ENCODE results near the gene SYT4.
A peak's percentile ranks its signal among the peaks of the same experiment; 100 is the strongest.

SYT4 gene

GRCh38 chr18:43271593-43272432, 5.5 kb downstream of the SYT4 start:
- CTCF ChIA-PET = interaction anchor here (0.6 to 3.2 kb wide), 3 partner anchors 14 to 971 kb away, joined by 3 to 21 read pairs (median 4); no protein-coding TSS in a partner anchor
- peak; percentile 6 for DNase-seq (ENCODE audit: extremely low spot score)
- TF ChIP-seq ELF4 (IDR thresholded peaks at IDR 0.05) = no peak
- no peak for TF ChIP-seq BHLHE40 (IDR thresholded peaks at IDR 0.05; ENCODE audit: borderline replicate concordance)
- TF ChIP-seq PKNOX1 (IDR thresholded peaks at IDR 0.05) = no peak
- TF ChIP-seq FOXK2 (IDR thresholded peaks at IDR 0.05) = no peak
- TF ChIP-seq SP1 (IDR thresholded peaks at IDR 0.05) = no peak
- TF ChIP-seq LEF1 (IDR thresholded peaks at IDR 0.05; ENCODE audit: borderline replicate concordance) = no peak
- no peak for TF ChIP-seq CTBP1 (IDR thresholded peaks at IDR 0.05; ENCODE audit: borderline replicate concordance)
- no peak for TF ChIP-seq L3MBTL2 (conservative IDR thresholded peaks at IDR 0.05)
- no peak for TF ChIP-seq HDGF (IDR thresholded peaks at IDR 0.05; ENCODE audit: borderline replicate concordance)
- no peak for TF ChIP-seq NFRKB (IDR thresholded peaks at IDR 0.05)
- TF ChIP-seq FOXM1 (IDR thresholded peaks at IDR 0.05; ENCODE audit: borderline replicate concordance) = no peak
- POLR2A ChIA-PET = no interaction called here

- ChIA-PET CTCF (no interaction called here), POLR2A (no interaction called here)
- DNase-seq (ENCODE audit: extremely low spot score) = no peak
- no peak for TF ChIP-seq SP1 (IDR thresholded peaks at IDR 0.05)
- no peak for TF ChIP-seq SUZ12 (IDR thresholded peaks at IDR 0.05)
- TF ChIP-seq FOXM1 (IDR thresholded peaks at IDR 0.05; ENCODE audit: borderline replicate concordance) = no peak
- TF ChIP-seq HDGF (IDR thresholded peaks at IDR 0.05; ENCODE audit: borderline replicate concordance) = no peak
- TF ChIP-seq BHLHE40 (IDR thresholded peaks at IDR 0.05; ENCODE audit: borderline replicate concordance) = no peak
- TF ChIP-seq L3MBTL2 (conservative IDR thresholded peaks at IDR 0.05) = no peak
- TF ChIP-seq FOXK2 (IDR thresholded peaks at IDR 0.05) = no peak
These were observed 9.5 kb downstream of the SYT4 start for GRCh38 chr18:43267818-43268217.

DNA sequence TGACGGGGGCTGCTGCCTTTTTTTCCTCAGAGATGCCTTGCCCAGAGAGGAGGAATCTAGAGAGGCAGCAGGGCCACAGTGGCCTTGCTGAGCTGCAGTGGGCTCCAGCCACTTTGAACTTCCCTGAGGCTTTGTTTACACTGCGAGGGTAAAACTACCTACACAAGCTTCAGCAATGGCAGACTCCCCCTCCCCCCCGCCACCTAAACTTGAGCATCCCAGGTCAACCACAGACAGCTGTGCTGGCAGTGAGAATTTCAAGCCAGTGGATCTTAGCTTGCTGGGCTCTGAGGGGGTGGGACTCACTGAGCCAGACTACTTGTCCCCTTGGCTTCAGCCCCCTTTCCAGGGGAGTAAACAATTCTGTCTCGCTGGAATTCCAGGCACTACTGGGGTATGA, 11.8 kb downstream of the SYT4 start:
- DNase-seq (ENCODE audit: extremely low spot score) = no peak
- CTCF ChIA-PET = no interaction called here
- POLR2A ChIA-PET = no interaction called here
- TF ChIP-seq ZNF384 (IDR thresholded peaks at IDR 0.05) = no peak
- no peak for TF ChIP-seq FOXM1 (IDR thresholded peaks at IDR 0.05; ENCODE audit: borderline replicate concordance)
- no peak for TF ChIP-seq HDGF (IDR thresholded peaks at IDR 0.05; ENCODE audit: borderline replicate concordance)
- no peak for TF ChIP-seq L3MBTL2 (conservative IDR thresholded peaks at IDR 0.05)
- no peak for TF ChIP-seq LEF1 (IDR thresholded peaks at IDR 0.05; ENCODE audit: borderline replicate concordance)
- TF ChIP-seq FOXA1 (IDR thresholded peaks at IDR 0.05) = no peak
- TF ChIP-seq SP1 (IDR thresholded peaks at IDR 0.05) = no peak
- no peak for TF ChIP-seq NFRKB (IDR thresholded peaks at IDR 0.05)
- no peak for TF ChIP-seq SUZ12 (IDR thresholded peaks at IDR 0.05)
- TF ChIP-seq BHLHE40 (IDR thresholded peaks at IDR 0.05; ENCODE audit: borderline replicate concordance) = no peak
- no peak for TF ChIP-seq CTBP1 (IDR thresholded peaks at IDR 0.05; ENCODE audit: borderline replicate concordance)
- no peak for TF ChIP-seq TARDBP (IDR thresholded peaks at IDR 0.05)
- TF ChIP-seq ARNT (IDR thresholded peaks at IDR 0.05) = no peak
- no peak for TF ChIP-seq ELF4 (IDR thresholded peaks at IDR 0.05)
- TF ChIP-seq PKNOX1 (IDR thresholded peaks at IDR 0.05) = no peak
- no peak for TF ChIP-seq FOXK2 (IDR thresholded peaks at IDR 0.05)

GRCh38 chr18:43248610-43249249, 28.6 kb downstream of the SYT4 start:
- no peak for TF ChIP-seq SUZ12 (IDR thresholded peaks at IDR 0.05)
- no peak for TF ChIP-seq BHLHE40 (IDR thresholded peaks at IDR 0.05; ENCODE audit: borderline replicate concordance)
- no peak for TF ChIP-seq NFRKB (IDR thresholded peaks at IDR 0.05)
- TF ChIP-seq PKNOX1 (IDR thresholded peaks at IDR 0.05) = no peak
- TF ChIP-seq FOXM1 (IDR thresholded peaks at IDR 0.05; ENCODE audit: borderline replicate concordance) = no peak
- no peak for TF ChIP-seq HDGF (IDR thresholded peaks at IDR 0.05; ENCODE audit: borderline replicate concordance)
- TF ChIP-seq FOXA1 (IDR thresholded peaks at IDR 0.05) = no peak
- CTCF ChIA-PET = no interaction called here
- POLR2A ChIA-PET = no interaction called here
- no peak for DNase-seq (ENCODE audit: extremely low spot score)

GRCh38 chr18:43247944-43248343, 29.3 kb downstream of the SYT4 start:
- TF ChIP-seq PKNOX1 (IDR thresholded peaks at IDR 0.05) (no peak), NFRKB (IDR thresholded peaks at IDR 0.05) (no peak), TARDBP (IDR thresholded peaks at IDR 0.05) (no peak), SP1 (IDR thresholded peaks at IDR 0.05) (no peak), FOXM1 (IDR thresholded peaks at IDR 0.05; ENCODE audit: borderline replicate concordance) (no peak), ARNT (IDR thresholded peaks at IDR 0.05) (no peak), FOXK2 (IDR thresholded peaks at IDR 0.05) (no peak), BHLHE40 (IDR thresholded peaks at IDR 0.05; ENCODE audit: borderline replicate concordance) (no peak), SUZ12 (IDR thresholded peaks at IDR 0.05) (no peak)
- no peak for DNase-seq (ENCODE audit: extremely low spot score)
- ChIA-PET POLR2A (no interaction called here), CTCF (no interaction called here)

Data from HEK293T (cell line).